ENCODE results near the gene KRTAP10-11.

KRTAP10-11 gene

DNA sequence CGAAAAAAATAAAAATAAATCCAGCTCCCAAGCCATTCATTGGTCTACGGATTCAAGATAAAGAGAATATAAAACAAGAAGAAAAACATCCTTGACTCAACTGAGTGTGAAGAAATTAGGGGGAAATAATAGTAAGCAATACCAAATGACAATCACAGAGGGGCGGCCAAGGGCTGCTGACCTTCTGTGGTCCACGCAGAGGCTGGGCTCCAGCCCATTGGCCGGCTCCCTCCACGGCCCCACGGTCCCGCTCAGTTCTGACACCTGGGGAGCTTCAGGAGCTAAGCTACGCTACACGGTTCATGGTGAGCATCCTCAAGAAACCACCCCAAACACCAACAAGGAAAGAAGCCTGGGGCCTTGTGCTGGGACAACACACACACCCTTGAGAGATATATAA lies 50.4 kb downstream of the KRTAP10-11 start:
- DNase-seq, result no peak

All from right kidney (tissue), 1 donor.